A549 (cell line): ENCODE measurements around the gene HDX. TPM values are rescaled to one million over a fixed set of nuclear protein-coding genes. Genes with fewer than 3 reads are reported as not detected.
A peak's percentile ranks its signal among the peaks of the same experiment; 100 is the strongest.
"Not testable (repeated sequence)": the region's sequence is repeated elsewhere in the genome, so short reads cannot be mapped to it uniquely, and the experiment has no call there.

Experiments
- ATAC-seq, 2 experiments: fragments of 200-7000 bp in 1 of 2; fragments of >200 bp in 1 of 2; cut with Nextera tagmentation in 1 of 2; cut with Tn5 transposase in 1 of 2; 3 replicates each; pipeline versions ENCODE4 v1.8.0 to v1.9.1; 2018 to 2020; ENCODE audit warnings: mild to moderate bottlenecking in 1 of 2, moderate library complexity in 1 of 2
- CTCF ChIA-PET: fragments of 300-600 bp; sonication (Branson Sonifier 250); formaldehyde crosslinking; extraction: SDS; loops from one replicate; lab custom pipeline; 2021; ENCODE audit warnings: antibody characterized with exemption, inconsistent platforms; lab: Yijun Ruan, JAX
- POLR2A ChIA-PET: fragments of 350-600 bp; formaldehyde crosslinking; extraction: SDS; loops from one replicate; lab custom pipeline; 2021; ENCODE audit warnings: antibody characterized with exemption, inconsistent platforms; lab: Yijun Ruan, JAX
- DNase-seq, 2 experiments: peaks; one replicate each; pipeline versions ENCODE4 v3.0.0 to v3.0.0-alpha.2; 2011 to 2016; ENCODE audit warnings: low read depth in 1 of 2, low spot score in 1 of 2
- FAIRE-seq: peaks from 2 replicates; lab custom pipeline; 2011; peaks lifted over from hg19 to GRCh38; lab: Jason Lieb, UNC
- H3K27ac ChIP-seq, 2 experiments: fragments of >200 bp; sonication (Bioruptor Twin); formaldehyde crosslinking; 3 replicates each; pipeline ENCODE4 v1.5.1; 2016 to 2017
- H3K4me1 ChIP-seq: fragments of >200 bp; sonication (Bioruptor Twin); formaldehyde crosslinking; 3 replicates; pipeline ENCODE4 v1.6.1; 2016
- H3K4me2 ChIP-seq: fragments of >200 bp; sonication (Bioruptor Twin); formaldehyde crosslinking; 3 replicates; pipeline ENCODE4 v1.6.1; 2016
- H3K4me3 ChIP-seq: fragments of >200 bp; sonication (Bioruptor Twin); formaldehyde crosslinking; 3 replicates; pipeline ENCODE4 v1.5.1; 2016
- H3K9me3 ChIP-seq: fragments of >200 bp; sonication (Bioruptor Twin); formaldehyde crosslinking; 3 replicates; pipeline ENCODE4 v1.6.1; 2016
- CBX2 ChIP-seq: fragments of 200-600 bp; sonication (generic); IDR thresholded peaks from 2 replicates; pipeline ENCODE4 v1.6.1; 2016; ENCODE audit warnings: low read depth, mild to moderate bottlenecking, borderline replicate concordance
- CBX8 ChIP-seq: fragments of 200-600 bp; sonication (generic); IDR thresholded peaks from 2 replicates; pipeline ENCODE4 v1.6.1; 2016
- CHD4 ChIP-seq: fragments of 200-600 bp; sonication (generic); IDR thresholded peaks from 2 replicates; pipeline ENCODE4 v1.6.1; 2016; ENCODE audit warnings: antibody characterized with exemption, mild to moderate bottlenecking, borderline replicate concordance
- HDAC2 ChIP-seq: fragments of 200-600 bp; sonication (generic); IDR thresholded peaks from 2 replicates; pipeline ENCODE4 v1.6.1; 2016
- HOXB13 ChIP-seq: fragments of 250-450 bp; sonication (Bioruptor Pico); IDR thresholded peaks from 2 replicates; pipeline ENCODE4 v1.5.0; 2020; ENCODE audit warnings: low read depth, mild to moderate bottlenecking, moderate library complexity
- MAFK ChIP-seq: fragments of 450-650 bp; IDR thresholded peaks from 2 replicates; pipeline ENCODE4 v1.6.1; 2014; ENCODE audit not compliant: partially characterized antibody
- NR3C1 ChIP-seq: fragments of >200 bp; sonication (Bioruptor Twin); formaldehyde crosslinking; IDR thresholded peaks from 3 replicates; pipeline ENCODE4 v1.6.1; 2017
- POLR2A ChIP-seq: IDR thresholded peaks from 2 replicates; pipeline ENCODE4 v1.6.1; 2012; ENCODE audit warnings: mild to moderate bottlenecking, low read length
- POLR2AphosphoS2 ChIP-seq: conservative IDR thresholded peaks from 2 replicates; pipeline ENCODE4 v1.6.1; 2012; ENCODE audit warnings: low read length, improper control_type of control experiment, inconsistent platforms
- SREBF2 ChIP-seq: fragments of 450-650 bp; IDR thresholded peaks from 2 replicates; pipeline ENCODE4 v1.6.1; 2014; ENCODE audit warnings: mild to moderate bottlenecking, moderate library complexity
- WGBS: methylation state at CpG from one replicate; pipeline ENCODE4 v1.1.6; 2017; ENCODE audit errors: missing lambda C conversion rate; 5-methylcytosine and 5-hydroxymethylcytosine counted together
- polyA minus RNA-seq: library from RNA; depleted of rRNA, polyadenylated mRNA; stranded (reverse); fragments of >200 nt; gene quantifications from 2 replicates; pipeline ENCODE4 v1.2.3, GENCODE V29; 2011; rRNA and poly(A)+ RNA removed
- polyA plus RNA-seq, 4 experiments: library from polyadenylated mRNA; depleted of rRNA in 3 of 4; stranded (reverse); fragments of >200 nt; fragmentation: RNase III in 1 of 4; extraction: RNeasy Plus Mini Kit Qiagen cat#74134 plus additional on column Dnase treatment in 1 of 4; gene quantifications; 2 replicates in 3 of 4; 3 replicates in 1 of 4; pipeline ENCODE4 v1.2.3, GENCODE V29; 2011 to 2017
- TF ChIP-seq, protein P1 (sequence below): IDR thresholded peaks from 2 replicates; pipeline ENCODE4 v1.6.1; 2012; ENCODE audit warnings: low read depth, borderline replicate concordance
- TF ChIP-seq, protein P2 (sequence below): IDR thresholded peaks from 2 replicates; pipeline ENCODE4 v1.6.1; 2012
- TF ChIP-seq, protein P3 (sequence below): fragments of >200 bp; sonication (Bioruptor Twin); formaldehyde crosslinking; IDR thresholded peaks from 3 replicates; pipeline ENCODE4 v1.6.1; 2016
- TF ChIP-seq, protein P4 (sequence below): fragments of 150-350 bp; IDR thresholded peaks from 2 replicates; pipeline ENCODE4 v1.6.1; 2014; ENCODE audit warnings: low read depth, mild to moderate bottlenecking, low read length
- TF ChIP-seq, protein P5 (sequence below): IDR thresholded peaks from 2 replicates; pipeline ENCODE4 v1.6.1; 2012
- TF ChIP-seq, protein P6 (sequence below): fragments of >200 bp; sonication (Bioruptor Twin); formaldehyde crosslinking; IDR thresholded peaks from 3 replicates; pipeline ENCODE4 v1.5.1; 2016

HDX gene, protein sequence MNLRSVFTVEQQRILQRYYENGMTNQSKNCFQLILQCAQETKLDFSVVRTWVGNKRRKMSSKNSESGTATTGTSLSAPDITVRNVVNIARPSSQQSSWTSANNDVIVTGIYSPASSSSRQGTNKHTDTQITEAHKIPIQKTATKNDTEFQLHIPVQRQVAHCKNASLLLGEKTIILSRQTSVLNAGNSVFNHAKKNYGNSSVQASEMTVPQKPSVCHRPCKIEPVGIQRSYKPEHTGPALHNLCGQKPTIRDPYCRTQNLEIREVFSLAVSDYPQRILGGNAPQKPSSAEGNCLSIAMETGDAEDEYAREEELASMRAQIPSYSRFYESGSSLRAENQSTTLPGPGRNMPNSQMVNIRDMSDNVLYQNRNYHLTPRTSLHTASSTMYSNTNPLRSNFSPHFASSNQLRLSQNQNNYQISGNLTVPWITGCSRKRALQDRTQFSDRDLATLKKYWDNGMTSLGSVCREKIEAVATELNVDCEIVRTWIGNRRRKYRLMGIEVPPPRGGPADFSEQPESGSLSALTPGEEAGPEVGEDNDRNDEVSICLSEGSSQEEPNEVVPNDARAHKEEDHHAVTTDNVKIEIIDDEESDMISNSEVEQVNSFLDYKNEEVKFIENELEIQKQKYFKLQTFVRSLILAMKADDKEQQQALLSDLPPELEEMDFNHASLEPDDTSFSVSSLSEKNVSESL
- polyA plus RNA-seq (2011; rRNA removed) (2.7 and 4.0 TPM in 2 replicates), polyA plus RNA-seq (2017; fragmentation: RNase III; extraction: RNeasy Plus Mini Kit Qiagen cat#74134 plus additional on column Dnase treatment) (2.9 to 3.9 TPM (median 3.5 TPM) in 3 replicates), polyA minus RNA-seq (2.6 and 4.6 TPM in 2 replicates)
- 0.97 and 1.2 TPM in 2 replicates for polyA plus RNA-seq (2012; cell fraction: cytosol; rRNA removed)
- 0.58 and 0.88 TPM in 2 replicates for polyA plus RNA-seq (2012; cell fraction: nucleus; rRNA removed)

DNA sequence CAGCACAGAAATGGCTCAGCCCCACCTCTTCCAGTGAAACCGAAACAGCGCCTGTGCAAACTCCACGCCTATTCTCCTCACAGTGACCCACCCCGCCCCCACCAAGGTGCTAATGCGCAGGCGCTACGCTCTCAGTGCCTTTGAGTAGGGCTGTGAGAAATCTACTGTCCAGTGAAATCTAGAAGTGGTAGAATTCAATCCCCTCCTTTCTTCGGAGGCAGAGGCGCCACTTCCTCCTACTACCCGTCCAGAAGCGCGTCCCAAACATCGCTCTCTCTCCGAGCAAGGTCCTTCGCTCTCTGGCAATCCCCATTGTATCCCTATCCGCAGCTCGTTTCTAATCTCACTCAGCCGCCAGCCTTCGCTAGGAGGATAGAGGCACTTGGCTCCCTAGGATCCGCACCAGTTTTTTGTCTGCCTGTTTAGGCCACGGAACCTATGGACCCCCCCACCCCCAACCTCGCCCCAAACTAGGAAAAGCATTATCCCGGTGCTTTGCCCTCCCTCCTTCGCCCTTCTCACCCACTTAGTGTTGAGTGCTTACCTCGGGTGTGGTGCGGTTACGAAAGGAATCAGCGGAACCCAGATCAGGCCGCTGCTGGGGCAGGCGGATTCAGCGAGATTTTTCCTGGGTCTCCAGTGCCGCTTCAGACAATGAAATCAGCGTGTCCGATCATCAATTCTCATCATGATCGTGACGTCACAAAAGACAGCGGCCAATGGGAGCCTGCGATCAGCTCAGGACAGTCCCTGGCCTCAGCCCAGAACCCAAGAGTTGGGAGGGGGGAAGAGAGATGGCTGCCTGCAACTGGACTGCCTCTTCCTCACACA, at the start of gene HDX:
TSS of gene HDX (minus strand) at position 656 of the 831 bp plus-strand sequence. CDS start 27,056 bp downstream, outside the sequence.
- Histone ChIP-seq H3K9me3 (no peaks in the 10 kb centered on the region), H3K4me2 (peak within 1 kb of the TSS; percentile 76), H3K4me1 (no peaks in the 10 kb centered on the region), H3K4me3 (peak within 1 kb of the TSS; percentile 59), H3K27ac (peak within 1 kb of the TSS; percentile 76 to 93)
- TF ChIP-seq, protein P1, sequence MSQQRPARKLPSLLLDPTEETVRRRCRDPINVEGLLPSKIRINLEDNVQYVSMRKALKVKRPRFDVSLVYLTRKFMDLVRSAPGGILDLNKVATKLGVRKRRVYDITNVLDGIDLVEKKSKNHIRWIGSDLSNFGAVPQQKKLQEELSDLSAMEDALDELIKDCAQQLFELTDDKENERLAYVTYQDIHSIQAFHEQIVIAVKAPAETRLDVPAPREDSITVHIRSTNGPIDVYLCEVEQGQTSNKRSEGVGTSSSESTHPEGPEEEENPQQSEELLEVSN, result no peak
- TF ChIP-seq CBX8 (no peak), NR3C1 (no peak), MAFK (no peak), HOXB13 (CRISPR knock-in tag) (no peak), SREBF2 (no peak), CHD4 (no peak), HDAC2 (no peak), POLR2AphosphoS2 (no peak), POLR2A (peak; percentile 36), CBX2 (no peak)
- TF ChIP-seq, protein P2, sequence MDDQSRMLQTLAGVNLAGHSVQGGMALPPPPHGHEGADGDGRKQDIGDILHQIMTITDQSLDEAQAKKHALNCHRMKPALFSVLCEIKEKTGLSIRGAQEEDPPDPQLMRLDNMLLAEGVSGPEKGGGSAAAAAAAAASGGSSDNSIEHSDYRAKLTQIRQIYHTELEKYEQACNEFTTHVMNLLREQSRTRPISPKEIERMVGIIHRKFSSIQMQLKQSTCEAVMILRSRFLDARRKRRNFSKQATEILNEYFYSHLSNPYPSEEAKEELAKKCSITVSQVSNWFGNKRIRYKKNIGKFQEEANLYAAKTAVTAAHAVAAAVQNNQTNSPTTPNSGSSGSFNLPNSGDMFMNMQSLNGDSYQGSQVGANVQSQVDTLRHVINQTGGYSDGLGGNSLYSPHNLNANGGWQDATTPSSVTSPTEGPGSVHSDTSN, result no peak
- TF ChIP-seq, protein P3, sequence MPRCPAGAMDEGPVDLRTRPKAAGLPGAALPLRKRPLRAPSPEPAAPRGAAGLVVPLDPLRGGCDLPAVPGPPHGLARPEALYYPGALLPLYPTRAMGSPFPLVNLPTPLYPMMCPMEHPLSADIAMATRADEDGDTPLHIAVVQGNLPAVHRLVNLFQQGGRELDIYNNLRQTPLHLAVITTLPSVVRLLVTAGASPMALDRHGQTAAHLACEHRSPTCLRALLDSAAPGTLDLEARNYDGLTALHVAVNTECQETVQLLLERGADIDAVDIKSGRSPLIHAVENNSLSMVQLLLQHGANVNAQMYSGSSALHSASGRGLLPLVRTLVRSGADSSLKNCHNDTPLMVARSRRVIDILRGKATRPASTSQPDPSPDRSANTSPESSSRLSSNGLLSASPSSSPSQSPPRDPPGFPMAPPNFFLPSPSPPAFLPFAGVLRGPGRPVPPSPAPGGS, result no peak
- TF ChIP-seq, protein P4, sequence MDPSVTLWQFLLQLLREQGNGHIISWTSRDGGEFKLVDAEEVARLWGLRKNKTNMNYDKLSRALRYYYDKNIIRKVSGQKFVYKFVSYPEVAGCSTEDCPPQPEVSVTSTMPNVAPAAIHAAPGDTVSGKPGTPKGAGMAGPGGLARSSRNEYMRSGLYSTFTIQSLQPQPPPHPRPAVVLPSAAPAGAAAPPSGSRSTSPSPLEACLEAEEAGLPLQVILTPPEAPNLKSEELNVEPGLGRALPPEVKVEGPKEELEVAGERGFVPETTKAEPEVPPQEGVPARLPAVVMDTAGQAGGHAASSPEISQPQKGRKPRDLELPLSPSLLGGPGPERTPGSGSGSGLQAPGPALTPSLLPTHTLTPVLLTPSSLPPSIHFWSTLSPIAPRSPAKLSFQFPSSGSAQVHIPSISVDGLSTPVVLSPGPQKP, result no peak
- TF ChIP-seq, protein P5, sequence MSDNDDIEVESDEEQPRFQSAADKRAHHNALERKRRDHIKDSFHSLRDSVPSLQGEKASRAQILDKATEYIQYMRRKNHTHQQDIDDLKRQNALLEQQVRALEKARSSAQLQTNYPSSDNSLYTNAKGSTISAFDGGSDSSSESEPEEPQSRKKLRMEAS, result 0 out of 2 replicates have a peak, but pooled peaks have one; percentile 16
- TF ChIP-seq, protein P6, sequence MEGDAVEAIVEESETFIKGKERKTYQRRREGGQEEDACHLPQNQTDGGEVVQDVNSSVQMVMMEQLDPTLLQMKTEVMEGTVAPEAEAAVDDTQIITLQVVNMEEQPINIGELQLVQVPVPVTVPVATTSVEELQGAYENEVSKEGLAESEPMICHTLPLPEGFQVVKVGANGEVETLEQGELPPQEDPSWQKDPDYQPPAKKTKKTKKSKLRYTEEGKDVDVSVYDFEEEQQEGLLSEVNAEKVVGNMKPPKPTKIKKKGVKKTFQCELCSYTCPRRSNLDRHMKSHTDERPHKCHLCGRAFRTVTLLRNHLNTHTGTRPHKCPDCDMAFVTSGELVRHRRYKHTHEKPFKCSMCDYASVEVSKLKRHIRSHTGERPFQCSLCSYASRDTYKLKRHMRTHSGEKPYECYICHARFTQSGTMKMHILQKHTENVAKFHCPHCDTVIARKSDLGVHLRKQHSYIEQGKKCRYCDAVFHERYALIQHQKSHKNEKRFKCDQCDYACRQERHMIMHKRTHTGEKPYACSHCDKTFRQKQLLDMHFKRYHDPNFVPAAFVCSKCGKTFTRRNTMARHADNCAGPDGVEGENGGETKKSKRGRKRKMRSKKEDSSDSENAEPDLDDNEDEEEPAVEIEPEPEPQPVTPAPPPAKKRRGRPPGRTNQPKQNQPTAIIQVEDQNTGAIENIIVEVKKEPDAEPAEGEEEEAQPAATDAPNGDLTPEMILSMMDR, result no peak
- 8% methylated on average over 33 of the region's 38 CpGs for WGBS
- ChIA-PET POLR2A (interaction anchor here (1.0 kb wide), 1 partner anchor 69 kb away, joined by 3 read pairs; no protein-coding TSS in a partner anchor), CTCF (no interaction called here)
- DNase-seq, result peak; percentile 44 to 81
- ATAC-seq, result peak; percentile 96 to 99
- peak; percentile 96 for FAIRE-seq

DNA sequence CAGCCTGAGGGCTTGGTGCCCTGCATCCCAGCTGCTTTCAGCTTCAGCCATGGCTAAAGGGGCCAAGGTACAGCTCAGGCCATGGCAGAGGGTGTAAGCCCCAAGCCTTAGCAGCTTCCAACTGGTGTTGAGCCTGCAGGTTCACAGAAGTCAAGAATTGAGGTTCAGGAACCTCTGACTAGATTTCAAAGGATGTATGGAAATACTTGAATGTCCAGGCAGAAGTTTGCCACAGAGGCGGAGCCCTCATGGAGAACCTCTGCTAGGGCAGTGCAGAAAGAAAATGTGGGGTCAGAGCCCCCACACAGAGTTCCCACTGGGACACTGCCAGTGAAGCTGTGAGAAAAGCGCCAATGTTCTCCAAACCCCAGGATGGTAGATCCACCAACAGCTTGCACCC, 39.1 kb upstream of the HDX start:
- H3K4me1 ChIP-seq, H3K4me3 ChIP-seq, DNase-seq, FAIRE-seq, CTCF ChIA-PET, H3K27ac ChIP-seq, ATAC-seq, POLR2A ChIA-PET, H3K4me2 ChIP-seq, H3K9me3 ChIP-seq: not testable (repeated sequence)
- whole genome bisulfite sequencing, result 8% methylated on average over 2 of the region's 2 CpGs

DNA sequence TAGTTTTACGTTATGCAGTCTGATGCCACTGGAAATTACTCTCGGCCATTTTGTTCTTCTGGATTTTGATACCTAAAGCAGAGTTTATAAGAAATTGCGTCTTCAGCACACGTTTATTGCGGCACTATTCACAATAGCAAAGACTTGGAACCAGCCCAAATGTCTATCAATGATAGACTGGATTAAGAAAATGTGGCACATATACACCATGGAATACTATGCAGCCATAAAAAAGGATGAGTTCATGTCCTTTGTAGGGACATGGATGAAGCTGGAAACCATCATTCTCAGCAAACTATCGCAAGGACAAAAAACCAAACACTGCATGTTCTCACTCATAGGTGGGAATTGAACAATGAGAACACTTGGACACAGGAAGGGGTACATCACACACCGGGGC, 35.4 kb upstream of the HDX start:
- H3K4me2 ChIP-seq, H3K4me1 ChIP-seq, CTCF ChIA-PET, H3K9me3 ChIP-seq, DNase-seq, FAIRE-seq, ATAC-seq, POLR2A ChIA-PET, H3K27ac ChIP-seq, H3K4me3 ChIP-seq: not testable (repeated sequence)
- 34% methylated on average over 6 of the region's 7 CpGs for WGBS
